Transverse colon (tissue), 3 donors: ENCODE results near the gene BRIP1.

Source experiments
- CTCF ChIP-seq, 5 experiments: fragments of 200-600 bp in 3 of 5; fragments of 450-650 bp in 2 of 5; sonication (generic) in 3 of 5; IDR thresholded peaks; 1 replicate in 2 of 5; 2 replicates in 3 of 5; pipeline ENCODE4 v1.5.1; 2016 to 2017; ENCODE audit warnings: antibody characterized with exemption in 5 of 5, inconsistent platforms in 3 of 5, mild to moderate bottlenecking in 2 of 5, moderate library complexity in 1 of 5
- POLR2A ChIP-seq: fragments of 450-650 bp; IDR thresholded peaks from one replicate; pipeline ENCODE4 v1.6.1; 2016; ENCODE audit warnings: antibody characterized with exemption, mild to moderate bottlenecking, moderate library complexity

- TF ChIP-seq CTCF (IDR thresholded peaks at IDR 0.05) (no peak), POLR2A (no peak)
These were observed 229.3 kb downstream of the BRIP1 start for GRCh38 chr17:61634011-61634539.
